Peyer's patch (tissue), 4 donors: ENCODE data around the gene SYTL2. TPM values are rescaled to one million over a fixed set of nuclear protein-coding genes. Genes with fewer than 3 reads are reported as not detected.
A peak's percentile ranks its signal among the peaks of the same experiment; 100 is the strongest.
"Not testable (repeated sequence)": the region's sequence is repeated elsewhere in the genome, so short reads cannot be mapped to it uniquely, and the experiment has no call there.

Experiments
- DNase-seq, 3 donors: peaks; one replicate each; pipeline ENCODE4 v3.0.0-alpha.2; 2017 to 2019
- H3K27ac ChIP-seq, 4 donors: fragments of 200-600 bp; sonication (generic); one replicate each; pipeline ENCODE4 v1.5.1; 2016 to 2019
- H3K27me3 ChIP-seq, 2 donors: fragments of 200-600 bp; sonication (generic); one replicate each; pipeline ENCODE4 v1.5.1; 2019
- H3K36me3 ChIP-seq, 3 donors: fragments of 200-600 bp; sonication (generic); one replicate each; pipeline ENCODE4 v1.5.1; 2016 to 2019
- H3K4me1 ChIP-seq, 4 donors: fragments of 200-600 bp; sonication (generic); one replicate each; pipeline ENCODE4 v1.5.1; 2016 to 2019
- H3K4me3 ChIP-seq, 4 donors: fragments of 200-600 bp; sonication (generic); 1 replicate in 3 of 4; 2 replicates in 1 of 4; pipeline ENCODE4 v1.5.1; 2016 to 2019; ENCODE audit warnings: mild to moderate bottlenecking in 1 of 4
- H3K9me3 ChIP-seq, 4 donors: fragments of 200-600 bp; sonication (generic); one replicate each; pipeline ENCODE4 v1.5.1; 2016 to 2019; ENCODE audit warnings: mild to moderate bottlenecking in 1 of 4
- CTCF ChIP-seq, 6 experiments: fragments of 450-650 bp in 4 of 6; fragments of 200-600 bp in 2 of 6; sonication (generic) in 1 of 6; IDR thresholded peaks; one replicate each; pipeline ENCODE4 v1.5.1; 2017 to 2019; ENCODE audit warnings: antibody characterized with exemption in 6 of 6, mild to moderate bottlenecking in 3 of 6, moderate library complexity in 1 of 6
- POLR2A ChIP-seq, 2 donors: fragments of 450-650 bp; IDR thresholded peaks; one replicate each; pipeline ENCODE4 v1.5.1; 2017; ENCODE audit warnings: antibody characterized with exemption in 2 of 2, mild to moderate bottlenecking in 2 of 2, moderate library complexity in 2 of 2
- total RNA-seq, 4 donors: library from RNA; depleted of rRNA; stranded (reverse); fragments of >200 nt; gene quantifications; one replicate each; pipeline ENCODE4 v1.1.0, GENCODE V29; 2016

SYTL2 gene
- 100 to 1,000 TPM in 3 of 4 donors, 10 to 100 TPM in 1; 96.6 to 211 (median 125) TPM for total RNA-seq

- Histone ChIP-seq H3K27ac (peak within 1 kb of the TSS; percentile 47 to 80 (median 68)), H3K4me1 (peaks cover 0 to 32% (median 3%) of the 10 kb centered on the region in 4 donors)
- TF ChIP-seq CTCF (IDR thresholded peaks at IDR 0.05) (peak in 2 of 6 experiments; percentile 9 to 29), POLR2A (IDR thresholded peaks at IDR 0.05) (peak; percentile 92 to 93)
Measured at GRCh38 chr11:85810871-85811611, at the start of gene SYTL2. Gene SYTL2, minus strand, starts transcription at chr11:85811141. Its CDS starts 53,416 bp downstream, at chr11:85757725.

GRCh38 chr11:85859541-85859940 lies 48.6 kb upstream of the SYTL2 start:
- not testable (repeated sequence) for H3K36me3 ChIP-seq, H3K9me3 ChIP-seq, DNase-seq, H3K4me1 ChIP-seq, H3K27me3 ChIP-seq, H3K27ac ChIP-seq, H3K4me3 ChIP-seq

More at GRCh38 chr11:85810871-85811611, at the start of gene SYTL2:
- Histone ChIP-seq H3K36me3 (no peaks in the 10 kb centered on the region), H3K9me3 (no peaks in the 10 kb centered on the region), H3K27me3 (no peaks in the 10 kb centered on the region), H3K4me3 (peak within 1 kb of the TSS; percentile 44 to 73 (median 63))
- DNase-seq = peak; percentile 57 to 92 (median 90)

- Histone ChIP-seq H3K27me3 (no peaks in the 10 kb centered on the region), H3K27ac (no peak overlapping the region), H3K4me3 (no peak overlapping the region), H3K4me1 (peaks cover 0 to 5% (median 0%) of the 10 kb centered on the region in 4 donors), H3K9me3 (no peaks in the 10 kb centered on the region), H3K36me3 (no peaks in the 10 kb centered on the region)
- TF ChIP-seq CTCF (IDR thresholded peaks at IDR 0.05) (no peak), POLR2A (IDR thresholded peaks at IDR 0.05) (no peak)
- no peak for DNase-seq
Measured at GRCh38 chr11:85857098-85857497, 46.2 kb upstream of the SYTL2 start.

- no peak for DNase-seq
- Histone ChIP-seq H3K4me3 (peak within 1 kb of the TSS; percentile 47 to 59 (median 56)), H3K27me3 (no peaks in the 10 kb centered on the region), H3K36me3 (no peaks in the 10 kb centered on the region), H3K4me1 (peaks cover 0 to 5% (median 0%) of the 10 kb centered on the region in 4 donors), H3K9me3 (no peaks in the 10 kb centered on the region), H3K27ac (peak within 1 kb of the TSS; percentile 76 to 80 (median 78))
- no peak for TF ChIP-seq CTCF (IDR thresholded peaks at IDR 0.05)
Measured at GRCh38 chr11:85855341-85855656, 44.4 kb upstream of the SYTL2 start, which contains the start of gene CCDC83. Gene CCDC83, plus strand, starts transcription at chr11:85855383. Its CDS starts 9,741 bp downstream, at chr11:85865124.

- peak overlapping the region; percentile 47 to 59 (median 56) for H3K4me3 ChIP-seq
- TF ChIP-seq CTCF (IDR thresholded peaks at IDR 0.05) (peak; percentile 65 to 99 (median 94)), POLR2A (IDR thresholded peaks at IDR 0.05) (no peak)
Measured at GRCh38 chr11:85854557-85855340, 43.8 kb upstream of the SYTL2 start.

GRCh38 chr11:85854212-85854556 lies 43.2 kb upstream of the SYTL2 start:
- no peak for DNase-seq
- no peaks in the 10 kb centered on the region for H3K36me3 ChIP-seq
- H3K9me3 ChIP-seq = no peaks in the 10 kb centered on the region
- no peaks in the 10 kb centered on the region for H3K27me3 ChIP-seq
- TF ChIP-seq CTCF (IDR thresholded peaks at IDR 0.05) = no peak
- no peak for TF ChIP-seq POLR2A (IDR thresholded peaks at IDR 0.05)
- H3K4me3 ChIP-seq = peak overlapping the region; percentile 47 to 59 (median 56)
- H3K27ac ChIP-seq = peak overlapping the region; percentile 76 to 80 (median 78)
- peaks cover 0 to 5% (median 0%) of the 10 kb centered on the region in 4 donors for H3K4me1 ChIP-seq

More at GRCh38 chr11:85854557-85855340, 43.8 kb upstream of the SYTL2 start:
- no peaks in the 10 kb centered on the region for H3K27me3 ChIP-seq
- H3K36me3 ChIP-seq = no peaks in the 10 kb centered on the region
- peaks cover 0 to 5% (median 0%) of the 10 kb centered on the region in 4 donors for H3K4me1 ChIP-seq
- no peaks in the 10 kb centered on the region for H3K9me3 ChIP-seq
- peak overlapping the region; percentile 76 to 80 (median 78) for H3K27ac ChIP-seq
- DNase-seq = peak; percentile 78 to 96 (median 95)

GRCh38 chr11:85853541-85853940 lies 42.6 kb upstream of the SYTL2 start:
- H3K36me3 ChIP-seq, H3K4me1 ChIP-seq, H3K4me3 ChIP-seq, H3K27me3 ChIP-seq, H3K27ac ChIP-seq, DNase-seq, H3K9me3 ChIP-seq: not testable (repeated sequence)

GRCh38 chr11:85852754-85853153 lies 41.8 kb upstream of the SYTL2 start:
- H3K36me3 ChIP-seq, H3K9me3 ChIP-seq, DNase-seq, H3K27me3 ChIP-seq, H3K4me3 ChIP-seq, H3K4me1 ChIP-seq, H3K27ac ChIP-seq: not testable (repeated sequence)
